ENCODE results near the gene NRGN. TPM values are rescaled to one million over a fixed set of nuclear protein-coding genes. Genes with fewer than 3 reads are reported as not detected.

Gene NRGN
- total RNA-seq, 4 donors from 2014 or later, result 0.83 to 5.0 (median 1.5) TPM

GRCh38 chr11:124727474-124727873 lies 12.3 kb upstream of the NRGN start:
- Histone ChIP-seq H3K4me1 (peaks cover 0 to 10% (median 0%) of the 10 kb centered on the region in 3 donors), H3K36me3 (no peaks in the 10 kb centered on the region), H3K27ac (no peak overlapping the region), H3K27me3 (peaks cover 0 to 44% (median 0%) of the 10 kb centered on the region in 4 donors), H3K4me3 (no peak overlapping the region), H3K9me3 (no peaks in the 10 kb centered on the region)
- TF ChIP-seq POLR2A (IDR thresholded peaks at IDR 0.05) (no peak), CTCF (IDR thresholded peaks at IDR 0.05) (no peak)
- WGBS, 2 donors, result 71 to 82% methylated on average over 4 of the region's 4 CpGs
- DNase-seq, result no peak
- intact Hi-C loops (cut with DNase I), result no loop called here

- no peak overlapping the region for H3K4me3 ChIP-seq
- intact Hi-C loops (cut with DNase I), result no loop called here
- no peak for TF ChIP-seq CTCF (IDR thresholded peaks at IDR 0.05)
- no peak for TF ChIP-seq POLR2A (IDR thresholded peaks at IDR 0.05)
- no peaks in the 10 kb centered on the region for H3K9me3 ChIP-seq
- no peak for DNase-seq
- H3K27ac ChIP-seq, result no peak overlapping the region
- H3K27me3 ChIP-seq, result peaks cover 0 to 38% (median 0%) of the 10 kb centered on the region in 4 donors
- H3K4me1 ChIP-seq, result peaks cover 0 to 10% (median 0%) of the 10 kb centered on the region in 3 donors
- no peaks in the 10 kb centered on the region for H3K36me3 ChIP-seq
- WGBS, 2 donors, result 52 to 75% methylated on average over 2 of the region's 2 CpGs
Measured at GRCh38 chr11:124728134-124728533, 11.6 kb upstream of the NRGN start.

GRCh38 chr11:124729571-124729970 lies 10.2 kb upstream of the NRGN start:
- Histone ChIP-seq H3K27ac (no peak overlapping the region), H3K9me3 (no peaks in the 10 kb centered on the region), H3K4me3 (no peak overlapping the region), H3K4me1 (peaks cover 0 to 10% (median 0%) of the 10 kb centered on the region in 3 donors), H3K36me3 (no peaks in the 10 kb centered on the region), H3K27me3 (peaks cover 0 to 23% (median 0%) of the 10 kb centered on the region in 4 donors)
- intact Hi-C loops (cut with DNase I), result no loop called here
- DNase-seq, result no peak
- TF ChIP-seq CTCF (IDR thresholded peaks at IDR 0.05) (no peak), POLR2A (IDR thresholded peaks at IDR 0.05) (no peak)
- 77 to 85% methylated on average over 4 of the region's 4 CpGs for WGBS, 2 donors

- H3K36me3 ChIP-seq, result no peaks in the 10 kb centered on the region
- WGBS, 2 donors, result 47 to 83% methylated on average over 4 of the region's 4 CpGs
- TF ChIP-seq CTCF (IDR thresholded peaks at IDR 0.05) (no peak), POLR2A (IDR thresholded peaks at IDR 0.05) (no peak)
- no peaks in the 10 kb centered on the region for H3K9me3 ChIP-seq
- H3K27me3 ChIP-seq, result no peaks in the 10 kb centered on the region
- no peak overlapping the region for H3K4me3 ChIP-seq
- DNase-seq, result no peak
- H3K4me1 ChIP-seq, result no peaks in the 10 kb centered on the region
- H3K27ac ChIP-seq, result no peak overlapping the region
- intact Hi-C loops (cut with DNase I), result no loop called here
Measured at GRCh38 chr11:124732230-124732629, 7.5 kb upstream of the NRGN start.

- H3K4me3 ChIP-seq, result no peak overlapping the region
- TF ChIP-seq POLR2A (IDR thresholded peaks at IDR 0.05) (no peak), CTCF (IDR thresholded peaks at IDR 0.05) (no peak)
- whole genome bisulfite sequencing, 2 donors, result 10 to 52% methylated on average over 2 to 3 of the region's 3 CpGs
- no peak overlapping the region for H3K27ac ChIP-seq
- H3K36me3 ChIP-seq, result no peaks in the 10 kb centered on the region
- peaks cover 0 to 36% (median 0%) of the 10 kb centered on the region in 4 donors for H3K27me3 ChIP-seq
- no peaks in the 10 kb centered on the region for H3K9me3 ChIP-seq
- H3K4me1 ChIP-seq, result peaks cover 13 to 20% (median 17%) of the 10 kb centered on the region in 3 donors
- intact Hi-C loops (cut with DNase I), result no loop called here
- no peak for DNase-seq
Measured at GRCh38 chr11:124736736-124737135, 3.0 kb upstream of the NRGN start.
